IgD-negative memory B cell (primary cell): Measurements from ENCODE around the gene SMYD1. TPM values are rescaled to one million over a fixed set of nuclear protein-coding genes. Genes with fewer than 3 reads are reported as not detected.
A peak's percentile ranks its signal among the peaks of the same experiment; 100 is the strongest.

ENCODE experiments used
- H3K27ac Mint-ChIP-seq, 3 donors: one replicate each; pipeline ENCODE4 v1.8.0; 2020 to 2022; ENCODE audit warnings: mild to moderate bottlenecking in 3 of 3, mixed read lengths in 3 of 3, moderate library complexity in 1 of 3
- H3K27me3 Mint-ChIP-seq: one replicate; pipeline ENCODE4 v1.8.0; 2021; ENCODE audit warnings: mixed read lengths
- H3K36me3 Mint-ChIP-seq: one replicate; pipeline ENCODE4 v1.8.0; 2020; ENCODE audit warnings: mild to moderate bottlenecking, mixed read lengths
- H3K4me1 Mint-ChIP-seq, 3 donors: one replicate each; pipeline ENCODE4 v1.8.0; 2020 to 2022; ENCODE audit warnings: mixed read lengths in 3 of 3, mild to moderate bottlenecking in 1 of 3
- H3K4me3 Mint-ChIP-seq, 4 donors: one replicate each; pipeline ENCODE4 v1.8.0; 2020 to 2022; ENCODE audit warnings: mild to moderate bottlenecking in 4 of 4, mixed read lengths in 4 of 4, moderate library complexity in 3 of 4
- H3K9me3 Mint-ChIP-seq, 3 donors: one replicate each; pipeline ENCODE4 v1.8.0; 2020 to 2021; ENCODE audit warnings: mixed read lengths in 3 of 3, mild to moderate bottlenecking in 1 of 3
- polyA plus RNA-seq: library from polyadenylated mRNA; unstranded; fragments of 300-500 nt; fragmentation: Illumina TruSeq; gene quantifications from one replicate; pipeline ENCODE4 v1.2.3, GENCODE V29; 2021

SMYD1 gene
- polyA plus RNA-seq, 1 donor from 2014 or later: not detected

- Mint-ChIP-seq H3K4me3 (no peak overlapping the region), H3K9me3 (no peaks in the 10 kb centered on the region), H3K27me3 (peaks cover 9% of the 10 kb centered on the region), H3K36me3 (peaks cover 2% of the 10 kb centered on the region), H3K4me1 (no peaks in the 10 kb centered on the region), H3K27ac (peak overlapping the region in 1 of 3 donors; percentile 31)
Measured at GRCh38 chr2:88068044-88068443, 419 bp downstream of the SMYD1 start.

GRCh38 chr2:88069117-88069516 lies 1.5 kb downstream of the SMYD1 start:
- no peaks in the 10 kb centered on the region for H3K4me1 Mint-ChIP-seq
- peaks cover 0 to 5% (median 1%) of the 10 kb centered on the region in 3 donors for H3K9me3 Mint-ChIP-seq
- no peak overlapping the region for H3K4me3 Mint-ChIP-seq
- peaks cover 2% of the 10 kb centered on the region for H3K36me3 Mint-ChIP-seq
- peaks cover 10% of the 10 kb centered on the region for H3K27me3 Mint-ChIP-seq
- H3K27ac Mint-ChIP-seq: no peak overlapping the region

- peaks cover 10% of the 10 kb centered on the region for H3K27me3 Mint-ChIP-seq
- H3K27ac Mint-ChIP-seq: no peak overlapping the region
- H3K36me3 Mint-ChIP-seq: peaks cover 2% of the 10 kb centered on the region
- peaks cover 0 to 10% (median 1%) of the 10 kb centered on the region in 3 donors for H3K9me3 Mint-ChIP-seq
- no peak overlapping the region for H3K4me3 Mint-ChIP-seq
- no peaks in the 10 kb centered on the region for H3K4me1 Mint-ChIP-seq
Measured at GRCh38 chr2:88070055-88070454, 2.4 kb downstream of the SMYD1 start.

- no peak overlapping the region for H3K27ac Mint-ChIP-seq
- peaks cover 0 to 10% (median 1%) of the 10 kb centered on the region in 3 donors for H3K9me3 Mint-ChIP-seq
- H3K4me1 Mint-ChIP-seq: no peaks in the 10 kb centered on the region
- H3K27me3 Mint-ChIP-seq: peaks cover 10% of the 10 kb centered on the region
- H3K36me3 Mint-ChIP-seq: peaks cover 2% of the 10 kb centered on the region
- no peak overlapping the region for H3K4me3 Mint-ChIP-seq
Measured at GRCh38 chr2:88071365-88071764, 3.7 kb downstream of the SMYD1 start.

- H3K36me3 Mint-ChIP-seq: no peaks in the 10 kb centered on the region
- H3K9me3 Mint-ChIP-seq: peaks cover 0 to 10% (median 1%) of the 10 kb centered on the region in 3 donors
- H3K4me3 Mint-ChIP-seq: no peak overlapping the region
- H3K27ac Mint-ChIP-seq: no peak overlapping the region
- peaks cover 5% of the 10 kb centered on the region for H3K27me3 Mint-ChIP-seq
- H3K4me1 Mint-ChIP-seq: no peaks in the 10 kb centered on the region
Measured at GRCh38 chr2:88074150-88074549, 6.5 kb downstream of the SMYD1 start.

- H3K27ac Mint-ChIP-seq: no peak overlapping the region
- no peaks in the 10 kb centered on the region for H3K4me1 Mint-ChIP-seq
- no peak overlapping the region for H3K4me3 Mint-ChIP-seq
- H3K27me3 Mint-ChIP-seq: peaks cover 3% of the 10 kb centered on the region
- no peaks in the 10 kb centered on the region for H3K36me3 Mint-ChIP-seq
- H3K9me3 Mint-ChIP-seq: peaks cover 0 to 10% (median 1%) of the 10 kb centered on the region in 3 donors
Measured at GRCh38 chr2:88074854-88075292, 7.2 kb downstream of the SMYD1 start.

- Mint-ChIP-seq H3K4me1 (no peaks in the 10 kb centered on the region), H3K4me3 (no peak overlapping the region), H3K27me3 (peaks cover 6% of the 10 kb centered on the region), H3K9me3 (peaks cover 0 to 10% (median 1%) of the 10 kb centered on the region in 3 donors), H3K36me3 (no peaks in the 10 kb centered on the region), H3K27ac (peak overlapping the region in 1 of 3 donors; percentile 57)
Measured at GRCh38 chr2:88077080-88077479, 9.5 kb downstream of the SMYD1 start.

- peaks cover 3% of the 10 kb centered on the region for H3K27me3 Mint-ChIP-seq
- H3K4me3 Mint-ChIP-seq: no peak overlapping the region
- no peak overlapping the region for H3K27ac Mint-ChIP-seq
- H3K4me1 Mint-ChIP-seq: no peaks in the 10 kb centered on the region
- H3K36me3 Mint-ChIP-seq: no peaks in the 10 kb centered on the region
- peaks cover 1 to 10% (median 1%) of the 10 kb centered on the region in 3 donors for H3K9me3 Mint-ChIP-seq
Measured at GRCh38 chr2:88078643-88079172, 11.1 kb downstream of the SMYD1 start.

- Mint-ChIP-seq H3K36me3 (no peaks in the 10 kb centered on the region), H3K4me3 (no peak overlapping the region), H3K9me3 (peaks cover 0 to 1% (median 0%) of the 10 kb centered on the region in 3 donors), H3K27ac (no peak overlapping the region), H3K4me1 (no peaks in the 10 kb centered on the region), H3K27me3 (peaks cover 5% of the 10 kb centered on the region)
Measured at GRCh38 chr2:88080545-88080944, 12.9 kb downstream of the SMYD1 start.

GRCh38 chr2:88081924-88082608 lies 14.4 kb downstream of the SMYD1 start:
- peaks cover 0 to 1% (median 0%) of the 10 kb centered on the region in 3 donors for H3K9me3 Mint-ChIP-seq
- H3K27ac Mint-ChIP-seq: no peak overlapping the region
- peaks cover 5% of the 10 kb centered on the region for H3K27me3 Mint-ChIP-seq
- H3K4me3 Mint-ChIP-seq: no peak overlapping the region
- H3K36me3 Mint-ChIP-seq: no peaks in the 10 kb centered on the region
- no peaks in the 10 kb centered on the region for H3K4me1 Mint-ChIP-seq

GRCh38 chr2:88082781-88083180 lies 15.2 kb downstream of the SMYD1 start:
- H3K36me3 Mint-ChIP-seq: no peaks in the 10 kb centered on the region
- no peak overlapping the region for H3K27ac Mint-ChIP-seq
- H3K27me3 Mint-ChIP-seq: peaks cover 5% of the 10 kb centered on the region
- H3K4me3 Mint-ChIP-seq: no peak overlapping the region
- peaks cover 0 to 1% (median 0%) of the 10 kb centered on the region in 3 donors for H3K9me3 Mint-ChIP-seq
- H3K4me1 Mint-ChIP-seq: no peaks in the 10 kb centered on the region

GRCh38 chr2:88085099-88085498 lies 17.5 kb downstream of the SMYD1 start:
- Mint-ChIP-seq H3K27ac (no peak overlapping the region), H3K36me3 (no peaks in the 10 kb centered on the region), H3K9me3 (peaks cover 0 to 1% (median 0%) of the 10 kb centered on the region in 3 donors), H3K27me3 (peaks cover 5% of the 10 kb centered on the region), H3K4me1 (peaks cover 0 to 1% (median 0%) of the 10 kb centered on the region in 3 donors), H3K4me3 (no peak overlapping the region)

GRCh38 chr2:88085602-88086001 lies 18.0 kb downstream of the SMYD1 start:
- Mint-ChIP-seq H3K4me1 (peaks cover 0 to 5% (median 4%) of the 10 kb centered on the region in 3 donors), H3K27ac (no peak overlapping the region), H3K4me3 (no peak overlapping the region), H3K9me3 (peaks cover 0 to 1% (median 0%) of the 10 kb centered on the region in 3 donors), H3K36me3 (no peaks in the 10 kb centered on the region), H3K27me3 (peaks cover 3% of the 10 kb centered on the region)

- no peak overlapping the region for H3K27ac Mint-ChIP-seq
- peaks cover 2% of the 10 kb centered on the region for H3K36me3 Mint-ChIP-seq
- H3K4me3 Mint-ChIP-seq: no peak overlapping the region
- peaks cover 5 to 12% (median 9%) of the 10 kb centered on the region in 3 donors for H3K4me1 Mint-ChIP-seq
- peaks cover 0 to 1% (median 0%) of the 10 kb centered on the region in 3 donors for H3K9me3 Mint-ChIP-seq
- peaks cover 2% of the 10 kb centered on the region for H3K27me3 Mint-ChIP-seq
Measured at GRCh38 chr2:88086401-88086800, 18.8 kb downstream of the SMYD1 start.

- Mint-ChIP-seq H3K4me1 (peaks cover 5 to 12% (median 9%) of the 10 kb centered on the region in 3 donors), H3K4me3 (no peak overlapping the region), H3K27me3 (peaks cover 2% of the 10 kb centered on the region), H3K9me3 (peaks cover 0 to 1% (median 0%) of the 10 kb centered on the region in 3 donors), H3K27ac (peak overlapping the region in 1 of 3 donors; percentile 48), H3K36me3 (peaks cover 2% of the 10 kb centered on the region)
Measured at GRCh38 chr2:88087073-88087472, 19.4 kb downstream of the SMYD1 start.

- H3K36me3 Mint-ChIP-seq: peaks cover 2% of the 10 kb centered on the region
Measured at GRCh38 chr2:88087763-88088162, 20.1 kb downstream of the SMYD1 start.

More at GRCh38 chr2:88087763-88088162, 20.1 kb downstream of the SMYD1 start:
- no peak overlapping the region for H3K27ac Mint-ChIP-seq
- H3K9me3 Mint-ChIP-seq: no peaks in the 10 kb centered on the region
- no peak overlapping the region for H3K4me3 Mint-ChIP-seq
- H3K27me3 Mint-ChIP-seq: peaks cover 2% of the 10 kb centered on the region
- peaks cover 5 to 12% (median 9%) of the 10 kb centered on the region in 3 donors for H3K4me1 Mint-ChIP-seq
